Endothelial cell (in vitro differentiated cells): ENCODE measurements around the gene ARHGEF12. TPM values are rescaled to one million over a fixed set of nuclear protein-coding genes. Genes with fewer than 3 reads are reported as not detected.

Experiments
- DNase-seq: peaks from one replicate; pipeline ENCODE4 v3.0.0; 2021; ENCODE audit warnings: low spot score
- H3K27ac Mint-ChIP-seq: one replicate; pipeline ENCODE4 v1.8.0; 2021; ENCODE audit warnings: mixed read lengths, inconsistent platforms; ENCODE audit not compliant: unreplicated experiment
- H3K27me3 Mint-ChIP-seq: one replicate; pipeline ENCODE4 v1.8.0; 2021; ENCODE audit warnings: mild to moderate bottlenecking, moderate library complexity, mixed read lengths, inconsistent platforms; ENCODE audit not compliant: unreplicated experiment
- H3K36me3 Mint-ChIP-seq: one replicate; pipeline ENCODE4 v1.8.0; 2021; ENCODE audit warnings: mild to moderate bottlenecking, low read depth, mixed read lengths, inconsistent platforms; ENCODE audit not compliant: unreplicated experiment
- H3K4me1 Mint-ChIP-seq: one replicate; pipeline ENCODE4 v1.8.0; 2021; ENCODE audit warnings: mild to moderate bottlenecking, mixed read lengths, inconsistent platforms; ENCODE audit not compliant: unreplicated experiment
- H3K4me3 Mint-ChIP-seq: one replicate; pipeline ENCODE4 v1.8.0; 2021; ENCODE audit warnings: mild to moderate bottlenecking, mixed read lengths, inconsistent platforms; ENCODE audit not compliant: unreplicated experiment
- H3K9me3 Mint-ChIP-seq: one replicate; pipeline ENCODE4 v1.8.0; 2021; ENCODE audit warnings: mixed read lengths, inconsistent platforms; ENCODE audit not compliant: unreplicated experiment
- total RNA-seq: library from RNA; stranded (reverse); fragmentation: NEBNext Ultra II Directional; extraction: Animal tissue kit (Norgen Biotek cat#: 25700); gene quantifications from one replicate; pipeline ENCODE4 v1.2.1, GENCODE V29; 2021; ENCODE audit not compliant: unreplicated experiment
- TF ChIP-seq, protein P1 (sequence below): fragments of 200-600 bp; sonication (generic); IDR thresholded peaks from one replicate; pipeline ENCODE4 v1.5.0; 2021; ENCODE audit warnings: antibody characterized with exemption; ENCODE audit not compliant: unreplicated experiment

ARHGEF12 gene
- total RNA-seq, 1 donor from 2014 or later = 128 TPM

DNA sequence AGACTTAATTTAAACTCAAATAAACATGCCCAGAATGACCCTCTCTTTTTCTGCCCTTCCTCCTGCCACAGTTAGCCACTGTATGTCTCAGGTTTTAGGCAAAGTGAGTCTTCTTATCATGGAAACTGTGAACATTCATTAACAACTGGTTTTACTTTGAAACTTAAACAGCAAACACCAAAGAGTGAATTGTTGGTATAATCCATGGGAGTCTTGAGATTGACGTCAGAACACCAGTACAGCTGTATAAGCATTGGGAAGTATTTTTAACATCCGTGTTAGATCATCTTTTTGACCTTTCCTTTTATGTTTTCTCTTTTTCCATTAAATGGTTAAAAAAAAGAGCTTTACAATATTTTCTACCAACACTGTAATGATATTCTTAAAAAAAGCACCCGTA lies 38.9 kb downstream of the ARHGEF12 start:
- TF ChIP-seq, protein P1, sequence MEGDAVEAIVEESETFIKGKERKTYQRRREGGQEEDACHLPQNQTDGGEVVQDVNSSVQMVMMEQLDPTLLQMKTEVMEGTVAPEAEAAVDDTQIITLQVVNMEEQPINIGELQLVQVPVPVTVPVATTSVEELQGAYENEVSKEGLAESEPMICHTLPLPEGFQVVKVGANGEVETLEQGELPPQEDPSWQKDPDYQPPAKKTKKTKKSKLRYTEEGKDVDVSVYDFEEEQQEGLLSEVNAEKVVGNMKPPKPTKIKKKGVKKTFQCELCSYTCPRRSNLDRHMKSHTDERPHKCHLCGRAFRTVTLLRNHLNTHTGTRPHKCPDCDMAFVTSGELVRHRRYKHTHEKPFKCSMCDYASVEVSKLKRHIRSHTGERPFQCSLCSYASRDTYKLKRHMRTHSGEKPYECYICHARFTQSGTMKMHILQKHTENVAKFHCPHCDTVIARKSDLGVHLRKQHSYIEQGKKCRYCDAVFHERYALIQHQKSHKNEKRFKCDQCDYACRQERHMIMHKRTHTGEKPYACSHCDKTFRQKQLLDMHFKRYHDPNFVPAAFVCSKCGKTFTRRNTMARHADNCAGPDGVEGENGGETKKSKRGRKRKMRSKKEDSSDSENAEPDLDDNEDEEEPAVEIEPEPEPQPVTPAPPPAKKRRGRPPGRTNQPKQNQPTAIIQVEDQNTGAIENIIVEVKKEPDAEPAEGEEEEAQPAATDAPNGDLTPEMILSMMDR = no peak
- Mint-ChIP-seq H3K4me1 (peaks cover 23% of the 10 kb centered on the region), H3K27me3 (no peaks in the 10 kb centered on the region), H3K27ac (no peak overlapping the region), H3K4me3 (no peak overlapping the region), H3K36me3 (peaks cover 8% of the 10 kb centered on the region), H3K9me3 (no peaks in the 10 kb centered on the region)
- no peak for DNase-seq

DNA sequence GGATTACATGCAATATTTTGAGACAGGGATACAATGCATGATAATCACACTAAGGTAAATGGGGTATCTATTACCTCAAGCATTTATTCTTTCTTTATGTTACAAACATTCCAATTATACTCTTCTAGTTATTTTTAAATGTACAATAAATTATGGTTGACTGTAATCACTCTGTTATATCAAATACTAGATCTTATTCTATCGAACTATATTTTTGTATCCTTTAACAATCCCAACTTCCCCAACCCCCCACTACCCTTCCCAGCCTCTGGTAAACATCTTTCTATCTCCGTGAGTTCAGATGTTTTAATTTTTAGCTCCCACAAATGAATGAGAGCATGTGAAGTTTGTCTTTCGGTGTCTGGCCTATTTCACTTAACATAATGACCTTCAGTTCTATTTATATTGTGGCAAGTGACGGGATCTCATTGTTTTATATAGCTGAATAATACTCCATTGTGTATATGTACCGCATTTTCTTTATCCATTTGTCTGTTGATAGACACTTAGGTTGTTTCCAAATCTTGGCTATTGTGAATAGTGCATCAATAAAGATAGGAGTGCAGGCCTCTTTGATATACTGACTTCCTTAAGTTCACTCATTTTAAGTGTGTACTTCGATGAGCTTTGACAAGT lies 40.5 kb downstream of the ARHGEF12 start:
- H3K9me3 Mint-ChIP-seq = no peaks in the 10 kb centered on the region
- no peak for DNase-seq
- TF ChIP-seq, protein P1 = no peak
- peak overlapping the region; percentile 32 for H3K27ac Mint-ChIP-seq
- H3K4me1 Mint-ChIP-seq = peaks cover 19% of the 10 kb centered on the region
- H3K4me3 Mint-ChIP-seq = no peak overlapping the region
- H3K27me3 Mint-ChIP-seq = peaks cover under 1% of the 10 kb centered on the region
- H3K36me3 Mint-ChIP-seq = peaks cover 8% of the 10 kb centered on the region

DNA sequence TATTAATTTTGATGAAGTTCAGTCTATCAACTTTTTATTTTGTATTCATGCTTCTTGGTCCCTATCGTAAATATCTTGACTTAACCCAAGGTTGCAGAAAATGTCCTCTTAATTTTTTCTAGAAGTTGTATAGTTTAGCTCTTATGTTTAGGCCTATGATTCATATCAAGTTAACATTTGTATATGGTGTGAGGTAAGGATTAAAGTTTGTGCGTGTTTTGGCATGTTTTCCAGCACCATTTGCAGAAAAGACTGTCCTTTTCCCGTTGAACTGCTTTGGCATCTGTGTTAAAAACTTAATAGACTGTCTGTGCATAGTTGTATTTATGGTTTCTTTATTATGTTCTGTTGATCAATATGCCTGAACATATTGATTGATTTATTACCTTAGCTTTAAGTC lies 42.3 kb downstream of the ARHGEF12 start:
- Mint-ChIP-seq H3K9me3 (no peaks in the 10 kb centered on the region), H3K4me3 (no peak overlapping the region), H3K36me3 (peaks cover 11% of the 10 kb centered on the region), H3K27ac (no peak overlapping the region), H3K4me1 (peaks cover 21% of the 10 kb centered on the region), H3K27me3 (peaks cover 3% of the 10 kb centered on the region)
- TF ChIP-seq, protein P1 = no peak
- DNase-seq = no peak

DNA sequence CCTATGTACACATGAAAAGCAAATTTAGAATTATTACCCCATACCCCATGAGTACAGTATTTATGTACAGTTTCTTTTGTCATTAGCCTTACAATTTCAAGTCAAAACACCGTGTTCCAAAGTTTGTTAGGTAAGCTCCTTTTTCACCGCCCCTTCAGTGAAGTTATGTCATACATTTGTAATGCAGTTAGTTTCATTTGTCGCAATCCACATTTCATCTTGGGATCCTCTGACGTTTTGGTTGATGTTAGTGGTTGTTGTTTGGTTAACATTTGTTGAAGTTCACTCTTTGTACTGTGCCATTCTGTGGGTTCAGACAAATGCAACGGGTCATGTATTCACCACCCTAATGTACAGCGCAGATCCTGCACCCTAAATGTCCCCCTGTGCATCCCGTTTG lies 45.2 kb downstream of the ARHGEF12 start:
- peaks cover 3% of the 10 kb centered on the region for H3K27me3 Mint-ChIP-seq
- TF ChIP-seq, protein P1 = no peak
- no peak overlapping the region for H3K4me3 Mint-ChIP-seq
- peaks cover 11% of the 10 kb centered on the region for H3K36me3 Mint-ChIP-seq
- no peaks in the 10 kb centered on the region for H3K9me3 Mint-ChIP-seq
- H3K27ac Mint-ChIP-seq = no peak overlapping the region
- H3K4me1 Mint-ChIP-seq = peaks cover 25% of the 10 kb centered on the region
- DNase-seq = no peak

DNA sequence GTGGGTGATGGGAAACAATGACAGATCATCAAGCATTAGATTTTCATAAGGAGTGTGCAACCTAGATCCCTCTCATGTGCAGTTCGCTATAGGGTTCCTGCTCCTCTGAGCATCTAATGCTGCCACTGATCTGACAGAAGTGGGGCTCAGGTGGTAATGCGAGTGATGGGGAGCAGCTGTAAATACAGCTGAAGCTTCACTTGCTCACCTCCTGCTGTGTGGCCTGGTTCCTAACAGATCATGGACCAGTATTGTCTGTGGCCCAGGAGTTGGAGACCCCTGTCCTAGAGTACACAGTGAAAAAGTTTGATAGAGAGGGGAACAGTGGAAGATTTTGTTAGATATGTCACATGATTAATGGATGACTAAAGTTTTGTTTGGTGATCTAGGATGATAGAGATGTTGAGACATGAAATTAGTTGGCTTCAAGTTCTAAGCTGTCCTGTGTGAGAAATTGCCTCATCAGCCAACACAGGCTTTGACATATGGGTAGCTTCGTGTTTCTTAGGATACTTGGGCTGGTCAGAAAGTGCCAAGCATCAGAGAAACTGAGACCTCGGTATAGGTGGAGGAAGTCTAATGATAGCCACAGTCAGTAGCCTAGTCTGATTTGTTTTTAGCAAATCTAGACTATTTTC lies 47.4 kb downstream of the ARHGEF12 start:
- H3K27me3 Mint-ChIP-seq = peaks cover 3% of the 10 kb centered on the region
- H3K4me3 Mint-ChIP-seq = no peak overlapping the region
- TF ChIP-seq, protein P1 = no peak
- H3K27ac Mint-ChIP-seq = no peak overlapping the region
- peaks cover 25% of the 10 kb centered on the region for H3K4me1 Mint-ChIP-seq
- DNase-seq = no peak
- H3K9me3 Mint-ChIP-seq = no peaks in the 10 kb centered on the region
- H3K36me3 Mint-ChIP-seq = peaks cover 7% of the 10 kb centered on the region
